Prostate gland (tissue), 2 donors: ENCODE results near the gene BDH1. TPM values are rescaled to one million over a fixed set of nuclear protein-coding genes. Genes with fewer than 3 reads are reported as not detected.

Source experiments
- DNase-seq: peaks from one replicate; pipeline ENCODE4 v3.0.0-alpha.2; 2019; ENCODE audit warnings: low spot score
- H3K27ac ChIP-seq, 2 donors: fragments of 200-600 bp; sonication (generic); 2 replicates each; pipeline ENCODE4 v1.5.1; 2017 to 2019
- H3K27me3 ChIP-seq: fragments of 200-600 bp; sonication (generic); replicated peaks from 2 replicates; pipeline ENCODE4 v1.5.1; 2019; ENCODE audit not compliant: insufficient read depth
- H3K36me3 ChIP-seq, 2 donors: fragments of 200-600 bp; sonication (generic); 1 replicate in 1 of 2; 2 replicates in 1 of 2; pipeline versions ENCODE4 v1.5.1 to v1.8.1; 2017 to 2019
- H3K4me1 ChIP-seq: fragments of 200-600 bp; sonication (generic); replicated peaks from 2 replicates; pipeline ENCODE4 v1.5.1; 2019
- H3K4me3 ChIP-seq, 2 donors: fragments of 200-600 bp; sonication (generic); 2 replicates each; pipeline ENCODE4 v1.5.1; 2017 to 2019
- H3K9me3 ChIP-seq: fragments of 200-600 bp; sonication (generic); 2 replicates; pipeline ENCODE4 v1.5.1; 2017
- POLR2A ChIP-seq: fragments of 450-650 bp; IDR thresholded peaks from one replicate; pipeline ENCODE4 v1.6.1; 2016; ENCODE audit warnings: antibody characterized with exemption, mild to moderate bottlenecking
- POLR2AphosphoS5 ChIP-seq: sonication (generic); formaldehyde crosslinking; IDR thresholded peaks from one replicate; pipeline ENCODE4 v1.6.1; 2017; ENCODE audit warnings: antibody characterized with exemption
- WGBS: methylation state at CpG from one replicate; pipeline ENCODE4 v1.1.5; 2018; 5-methylcytosine and 5-hydroxymethylcytosine counted together
- intact Hi-C: fragments of 100-400 bp; cut with DNase I; formaldehyde crosslinking; loops from one replicate; pipeline ENCODE4 v1.14.2; 2022
- total RNA-seq, 2 donors: library from RNA; depleted of rRNA; stranded (reverse); fragments of >200 nt; gene quantifications; one replicate each; pipeline ENCODE4 v1.1.0, GENCODE V29; 2016
- TF ChIP-seq, protein P1 (sequence below), 4 experiments: fragments of 200-600 bp in 2 of 4; fragments of 450-650 bp in 2 of 4; sonication (generic) in 2 of 4; IDR thresholded peaks; 1 replicate in 3 of 4; 2 replicates in 1 of 4; pipeline ENCODE4 v1.5.1; 2016 to 2019; ENCODE audit warnings: antibody characterized with exemption in 4 of 4, mild to moderate bottlenecking in 2 of 4, moderate library complexity in 2 of 4

BDH1 gene
- total RNA-seq, 2 donors from 2014 or later: 41.1 to 84.3 TPM

DNA sequence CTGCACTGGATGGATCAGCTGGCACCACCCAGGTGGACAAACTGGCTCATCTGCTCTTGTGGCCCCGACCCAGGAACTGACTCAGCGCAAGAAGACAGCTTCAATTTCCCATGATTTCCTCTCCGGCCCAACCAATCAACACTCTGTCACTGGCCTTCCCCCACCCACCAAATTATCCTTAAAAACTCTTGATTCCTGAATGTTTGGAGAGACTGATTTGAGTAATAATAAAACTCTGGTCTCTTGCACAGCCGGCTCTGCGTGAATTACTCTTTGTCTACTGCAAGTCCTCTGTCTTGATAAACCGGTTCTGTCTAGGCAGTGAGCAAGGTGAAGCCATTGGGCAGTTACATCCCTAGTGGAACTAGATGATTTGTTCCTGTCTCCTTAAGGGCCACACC, 16.1 kb downstream of the BDH1 start:
- Histone ChIP-seq H3K27me3 (no peaks in the 10 kb centered on the region), H3K27ac (peak overlapping the region in 1 of 2 donors; percentile 19), H3K4me3 (no peak overlapping the region), H3K4me1 (no peaks in the 10 kb centered on the region), H3K9me3 (no peaks in the 10 kb centered on the region), H3K36me3 (no peaks in the 10 kb centered on the region)
- intact Hi-C loops: no loop called here
- WGBS: 45% methylated on average over 6 of the region's 6 CpGs
- TF ChIP-seq POLR2A (no peak), POLR2AphosphoS5 (peak; percentile 81)
- TF ChIP-seq, protein P1, sequence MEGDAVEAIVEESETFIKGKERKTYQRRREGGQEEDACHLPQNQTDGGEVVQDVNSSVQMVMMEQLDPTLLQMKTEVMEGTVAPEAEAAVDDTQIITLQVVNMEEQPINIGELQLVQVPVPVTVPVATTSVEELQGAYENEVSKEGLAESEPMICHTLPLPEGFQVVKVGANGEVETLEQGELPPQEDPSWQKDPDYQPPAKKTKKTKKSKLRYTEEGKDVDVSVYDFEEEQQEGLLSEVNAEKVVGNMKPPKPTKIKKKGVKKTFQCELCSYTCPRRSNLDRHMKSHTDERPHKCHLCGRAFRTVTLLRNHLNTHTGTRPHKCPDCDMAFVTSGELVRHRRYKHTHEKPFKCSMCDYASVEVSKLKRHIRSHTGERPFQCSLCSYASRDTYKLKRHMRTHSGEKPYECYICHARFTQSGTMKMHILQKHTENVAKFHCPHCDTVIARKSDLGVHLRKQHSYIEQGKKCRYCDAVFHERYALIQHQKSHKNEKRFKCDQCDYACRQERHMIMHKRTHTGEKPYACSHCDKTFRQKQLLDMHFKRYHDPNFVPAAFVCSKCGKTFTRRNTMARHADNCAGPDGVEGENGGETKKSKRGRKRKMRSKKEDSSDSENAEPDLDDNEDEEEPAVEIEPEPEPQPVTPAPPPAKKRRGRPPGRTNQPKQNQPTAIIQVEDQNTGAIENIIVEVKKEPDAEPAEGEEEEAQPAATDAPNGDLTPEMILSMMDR (IDR thresholded peaks at IDR 0.05): no peak
- DNase-seq: peak; percentile 81

DNA sequence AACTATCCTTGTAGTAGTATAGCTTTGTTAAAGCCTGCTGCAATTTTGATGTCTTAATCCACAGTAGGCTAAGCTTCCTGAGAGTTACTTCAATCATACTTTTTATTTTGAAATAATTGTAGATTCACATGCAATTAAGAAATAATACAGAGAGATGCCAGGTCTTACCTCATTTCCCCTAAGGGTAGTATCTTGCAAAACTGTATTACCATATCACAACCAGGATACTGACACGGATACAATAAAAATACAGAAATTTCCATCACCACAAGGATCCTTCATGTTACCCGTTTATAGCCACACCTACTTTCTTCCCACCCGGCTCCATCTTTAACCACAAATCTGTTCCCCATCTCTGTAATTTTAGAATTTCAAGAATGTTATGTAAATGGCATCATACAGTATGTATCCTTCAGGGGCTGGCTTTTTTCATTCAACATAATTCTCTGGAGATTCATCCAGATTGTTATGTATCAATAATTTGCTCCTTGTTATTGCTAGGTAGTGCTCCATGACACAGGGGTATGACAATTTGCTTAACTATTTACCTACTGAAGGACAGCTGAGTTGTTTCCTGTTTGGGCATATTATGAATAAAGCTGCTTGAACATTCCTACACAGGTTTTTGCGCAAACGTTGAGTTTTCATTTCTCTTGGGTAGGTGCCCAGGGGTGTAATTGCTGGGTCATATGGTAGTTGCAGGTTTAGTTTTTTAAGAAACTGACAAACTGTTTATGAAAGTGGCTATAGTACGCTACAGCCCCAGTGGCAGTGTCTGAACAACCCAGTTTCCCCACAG, 21.6 kb downstream of the BDH1 start:
- Histone ChIP-seq H3K27ac (no peak overlapping the region), H3K4me3 (no peak overlapping the region), H3K36me3 (peaks cover 0 to 12% of the 10 kb centered on the region in 2 donors), H3K4me1 (no peaks in the 10 kb centered on the region), H3K27me3 (no peaks in the 10 kb centered on the region), H3K9me3 (no peaks in the 10 kb centered on the region)
- no peak for DNase-seq
- TF ChIP-seq POLR2AphosphoS5: no peak
- TF ChIP-seq, protein P1 (IDR thresholded peaks at IDR 0.05): no peak
- intact Hi-C loops: no loop called here
- WGBS: 82% methylated on average over 6 of the region's 6 CpGs

DNA sequence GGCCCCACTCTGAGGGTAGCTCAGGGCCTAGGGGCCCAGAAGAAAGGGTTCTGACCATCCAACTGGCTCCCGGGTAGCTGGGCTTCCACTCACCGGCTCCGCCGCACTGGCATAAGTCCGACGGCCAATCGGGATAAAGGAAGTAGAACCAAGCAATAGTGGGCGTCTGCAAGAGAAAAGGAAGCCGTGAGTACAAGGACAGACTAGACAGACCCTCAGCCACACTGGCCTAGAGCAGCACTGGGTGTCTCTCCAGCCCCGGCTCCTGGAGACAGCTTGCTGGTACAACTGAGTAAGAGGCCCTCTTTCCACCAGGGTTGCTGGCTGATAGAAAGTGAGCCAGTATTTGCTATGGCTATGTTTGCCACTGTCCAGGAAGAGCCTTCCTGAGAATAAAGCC, 22.4 kb downstream of the BDH1 start:
- intact Hi-C loops: no loop called here
- H3K4me3 ChIP-seq: no peak overlapping the region
- H3K9me3 ChIP-seq: no peaks in the 10 kb centered on the region
- TF ChIP-seq, protein P1 (IDR thresholded peaks at IDR 0.05): no peak
- TF ChIP-seq POLR2AphosphoS5: no peak
- TF ChIP-seq POLR2A: no peak
- H3K27me3 ChIP-seq: no peaks in the 10 kb centered on the region
- DNase-seq: no peak
- 95% methylated on average over 9 of the region's 10 CpGs for WGBS
- H3K4me1 ChIP-seq: no peaks in the 10 kb centered on the region
- H3K27ac ChIP-seq: no peak overlapping the region
- peaks cover 0 to 12% of the 10 kb centered on the region in 2 donors for H3K36me3 ChIP-seq

DNA sequence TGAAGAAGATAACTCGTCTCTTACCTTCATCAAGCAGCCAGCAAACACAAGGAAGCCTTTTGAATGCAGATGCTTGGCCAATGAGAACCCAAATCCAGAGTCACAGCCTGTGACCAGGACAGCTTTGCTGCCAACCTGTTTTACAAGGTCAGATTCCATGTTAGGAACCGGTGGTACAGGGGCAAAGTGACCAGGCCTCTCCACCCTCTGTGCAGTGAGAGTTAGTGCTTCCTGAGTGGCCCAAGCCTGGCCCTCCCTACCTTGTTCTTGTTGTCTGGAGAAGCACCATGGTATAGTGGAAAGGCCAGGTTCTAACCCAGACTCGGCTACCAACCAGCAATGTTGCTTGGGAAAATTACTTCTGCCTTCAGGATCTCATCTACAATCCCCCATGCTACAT, 23.4 kb downstream of the BDH1 start:
- H3K27me3 ChIP-seq: no peaks in the 10 kb centered on the region
- no peaks in the 10 kb centered on the region for H3K9me3 ChIP-seq
- DNase-seq: no peak
- H3K4me3 ChIP-seq: no peak overlapping the region
- no peak for TF ChIP-seq POLR2AphosphoS5
- no peak for TF ChIP-seq POLR2A
- TF ChIP-seq, protein P1 (IDR thresholded peaks at IDR 0.05): no peak
- H3K36me3 ChIP-seq: peaks cover 0 to 12% of the 10 kb centered on the region in 2 donors
- no peak overlapping the region for H3K27ac ChIP-seq
- intact Hi-C loops: no loop called here
- H3K4me1 ChIP-seq: no peaks in the 10 kb centered on the region
- WGBS: 90% methylated on average over 3 of the region's 3 CpGs

DNA sequence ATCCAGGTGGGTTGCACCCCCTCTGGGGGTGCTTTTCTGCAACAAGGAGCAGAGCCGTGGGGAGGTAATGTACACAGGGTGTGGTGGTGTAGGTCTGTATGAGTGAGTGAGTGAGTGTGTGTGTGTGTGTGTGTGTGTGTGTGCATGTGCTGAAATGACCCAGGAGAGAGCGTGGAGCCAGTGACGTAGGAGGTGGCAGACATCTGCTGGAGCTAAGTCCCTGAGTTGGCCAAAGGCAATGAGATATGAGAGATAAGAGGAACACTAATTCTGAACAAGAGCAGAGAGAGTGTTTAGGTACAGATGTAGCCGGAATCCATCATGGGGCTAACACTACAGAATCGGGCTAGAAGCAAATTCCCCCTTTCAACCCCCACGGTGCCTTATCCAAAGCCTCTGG, 27.6 kb downstream of the BDH1 start:
- TF ChIP-seq POLR2A: no peak
- H3K9me3 ChIP-seq: no peaks in the 10 kb centered on the region
- H3K4me3 ChIP-seq: no peak overlapping the region
- DNase-seq: no peak
- intact Hi-C loops: no loop called here
- no peak overlapping the region for H3K27ac ChIP-seq
- 89% methylated on average over 6 of the region's 6 CpGs for WGBS
- peaks cover 0 to 12% of the 10 kb centered on the region in 2 donors for H3K36me3 ChIP-seq
- no peaks in the 10 kb centered on the region for H3K27me3 ChIP-seq
- H3K4me1 ChIP-seq: no peaks in the 10 kb centered on the region
